GM12878 (cell line): ENCODE measurements around the gene INTU. TPM values are rescaled to one million over a fixed set of nuclear protein-coding genes. Genes with fewer than 3 reads are reported as not detected.
"Not testable (repeated sequence)": the region's sequence is repeated elsewhere in the genome, so short reads cannot be mapped to it uniquely, and the experiment has no call there.

Source experiments
- ATAC-seq: fragments of 200-7000 bp; cut with Tn5 transposase; 3 replicates; pipeline ENCODE4 v1.9.1; 2020; ENCODE audit warnings: mild to moderate bottlenecking, moderate library complexity
- BruUV-seq: library from RNA; stranded (reverse); fragments of 400-500 nt; replicated peaks from 2 replicates; lab custom pipeline; 2021; lab: Mats Ljungman, UMichigan
- CTCF ChIA-PET: fragments of 300-600 bp; sonication (Branson Sonifier 250); formaldehyde crosslinking; extraction: SDS; loops from one replicate; lab custom pipeline; 2021; ENCODE audit warnings: inconsistent platforms; lab: Yijun Ruan, JAX
- POLR2A ChIA-PET: fragments of 350-600 bp; formaldehyde crosslinking; extraction: SDS; loops from one replicate; lab custom pipeline; 2021; ENCODE audit warnings: inconsistent platforms; lab: Charles Lee
- RAD21 ChIA-PET: fragments of 300-600 bp; sonication (Branson Sonifier 250); formaldehyde crosslinking; loops from one replicate; lab custom pipeline; 2023; ENCODE audit warnings: antibody characterized with exemption; ENCODE audit not compliant: unreplicated experiment; lab: Charles Lee
- SMC1A ChIA-PET: fragments of 300-600 bp; sonication (Branson Sonifier 250); formaldehyde crosslinking; loops from one replicate; lab custom pipeline; 2023; ENCODE audit not compliant: unreplicated experiment, uncharacterized antibody; lab: Charles Lee
- DNase-seq: peaks from one replicate; pipeline ENCODE4 v3.0.0-alpha.2; 2011; ENCODE audit warnings: low read depth, low spot score
- FAIRE-seq: peaks from 3 replicates; lab custom pipeline; 2011; peaks lifted over from hg19 to GRCh38; lab: Jason Lieb, UNC
- H2AFZ ChIP-seq: 2 replicates; pipeline ENCODE4 v1.6.0; 2011; ENCODE audit warnings: low read depth, low read length, control low read depth; ENCODE audit not compliant: control insufficient read depth
- H3K27ac ChIP-seq: 2 replicates; pipeline ENCODE4 v1.5.1; 2011; ENCODE audit warnings: control low read depth; ENCODE audit not compliant: control insufficient read depth, insufficient read depth
- H3K27me3 ChIP-seq, 2 experiments: replicated peaks in 1 of 2; 2 replicates each; pipeline versions ENCODE4 v1.6.0 to v1.6.1; 2011; ENCODE audit warnings: low read length in 1 of 2; ENCODE audit not compliant: control insufficient read depth in 2 of 2, insufficient read depth in 2 of 2
- H3K36me3 ChIP-seq, 2 experiments: 2 replicates each; pipeline ENCODE4 v1.5.1; 2011; ENCODE audit warnings: low read length in 1 of 2; ENCODE audit not compliant: control insufficient read depth in 2 of 2, insufficient read depth in 2 of 2
- H3K4me1 ChIP-seq: 2 replicates; pipeline ENCODE4 v1.6.1; 2011; ENCODE audit warnings: mild to moderate bottlenecking, low read length, moderate library complexity, mixed read lengths; ENCODE audit not compliant: control insufficient read depth, insufficient read depth
- H3K4me2 ChIP-seq: 2 replicates; pipeline ENCODE4 v1.6.0; 2011; ENCODE audit warnings: control low read depth; ENCODE audit not compliant: control insufficient read depth, insufficient read depth
- H3K4me3 ChIP-seq: fragments of 200-600 bp; sonication (generic); 2 replicates; pipeline ENCODE4 v1.5.1; 2016
- H3K79me2 ChIP-seq: 2 replicates; pipeline ENCODE4 v1.6.0; 2011; ENCODE audit warnings: low read length; ENCODE audit not compliant: control insufficient read depth, insufficient read depth
- H3K9ac ChIP-seq: 2 replicates; pipeline ENCODE4 v1.8.0; 2011; ENCODE audit warnings: low read length, control low read depth, mixed read lengths; ENCODE audit not compliant: control insufficient read depth, insufficient read depth
- H3K9me3 ChIP-seq: replicated peaks from 3 replicates; pipeline ENCODE4 v1.5.1; 2011; ENCODE audit warnings: mild to moderate bottlenecking, low read length; ENCODE audit not compliant: control insufficient read depth, insufficient read depth
- H4K20me1 ChIP-seq: 2 replicates; pipeline ENCODE4 v1.6.0; 2011; ENCODE audit not compliant: control insufficient read depth, insufficient read depth
- CBX5 ChIP-seq: sonication (generic); IDR thresholded peaks from 2 replicates; pipeline ENCODE4 v1.6.1; 2016; ENCODE audit warnings: low read depth, moderate library complexity, mild to moderate bottlenecking, inconsistent platforms
- IRF4 ChIP-seq: IDR thresholded peaks from 2 replicates; pipeline ENCODE4 v1.6.1; 2011; ENCODE audit warnings: low read depth, low read length
- WGBS: methylation state at CpG from one replicate; pipeline ENCODE4 v1.1.6; 2016; ENCODE audit warnings: low lambda C conversion rate; ENCODE audit not compliant: insufficient replicate concordance, insufficient coverage; ENCODE audit errors: missing lambda C conversion rate; 5-methylcytosine and 5-hydroxymethylcytosine counted together
- in situ Hi-C: fragments of 300-500 bp; cut with MboI; formaldehyde crosslinking; loops from 9 replicates; pipeline ENCODE4 v1.14.3; 2018; ENCODE audit warnings: mixed read lengths
- intact Hi-C: fragments of 100-400 bp; cut with micrococcal nuclease; formaldehyde crosslinking; loops from one replicate; pipeline ENCODE4 v1.14.2; 2022; ENCODE audit not compliant: unreplicated experiment
- polyA plus RNA-seq, 11 experiments: library from polyadenylated mRNA; depleted of rRNA in 4 of 11; unstranded in 6 of 11; stranded (reverse) in 5 of 11; fragments of >200 nt; fragmentation: Nextera tagmentation in 4 of 11; fragmentation: Illumina TruSeq in 1 of 11; extraction: Ambion mirVana in 4 of 11; extraction: Trizol in 1 of 11; gene quantifications; 1 replicate in 1 of 11; 2 replicates in 10 of 11; pipeline versions ENCODE4 v1.2.1 to v1.2.3, GENCODE V29; 2011 to 2016; ENCODE audit warnings: inconsistent platforms in 2 of 11, missing spikeins in 2 of 11, low read depth in 1 of 11
- total RNA-seq, 4 experiments: library from RNA; depleted of rRNA in 3 of 4; stranded (reverse); fragments of >200 nt in 3 of 4; fragmentation: Illumina TruSeq in 1 of 4; extraction: Trizol in 1 of 4; gene quantifications; 2 replicates each; pipeline versions ENCODE4 v1.2.1 to v1.2.3, GENCODE V29; 2013 to 2021
- TF ChIP-seq, protein P1 (sequence below): fragments of 450-650 bp; IDR thresholded peaks from 2 replicates; pipeline ENCODE4 v1.6.1; 2017; ENCODE audit warnings: mild to moderate bottlenecking, moderate library complexity
- TF ChIP-seq, protein P2 (sequence below): fragments of 450-650 bp; IDR thresholded peaks from 2 replicates; pipeline ENCODE4 v1.6.1; 2017; ENCODE audit warnings: antibody characterized with exemption, mild to moderate bottlenecking, moderate library complexity
- TF ChIP-seq, protein P3 (sequence below): fragments of 450-650 bp; IDR thresholded peaks from 2 replicates; pipeline ENCODE4 v1.6.1; 2018; ENCODE audit warnings: borderline replicate concordance, mild to moderate bottlenecking; ENCODE audit not compliant: partially characterized antibody

The INTU gene
- total and polyA plus RNA-seq, 10 of the 15 experiments (the other 5 are each of a cell fraction or from before 2014, with no cell fraction given): under 0.01 to 0.15 (median 0.01) TPM; not detected in 4

DNA sequence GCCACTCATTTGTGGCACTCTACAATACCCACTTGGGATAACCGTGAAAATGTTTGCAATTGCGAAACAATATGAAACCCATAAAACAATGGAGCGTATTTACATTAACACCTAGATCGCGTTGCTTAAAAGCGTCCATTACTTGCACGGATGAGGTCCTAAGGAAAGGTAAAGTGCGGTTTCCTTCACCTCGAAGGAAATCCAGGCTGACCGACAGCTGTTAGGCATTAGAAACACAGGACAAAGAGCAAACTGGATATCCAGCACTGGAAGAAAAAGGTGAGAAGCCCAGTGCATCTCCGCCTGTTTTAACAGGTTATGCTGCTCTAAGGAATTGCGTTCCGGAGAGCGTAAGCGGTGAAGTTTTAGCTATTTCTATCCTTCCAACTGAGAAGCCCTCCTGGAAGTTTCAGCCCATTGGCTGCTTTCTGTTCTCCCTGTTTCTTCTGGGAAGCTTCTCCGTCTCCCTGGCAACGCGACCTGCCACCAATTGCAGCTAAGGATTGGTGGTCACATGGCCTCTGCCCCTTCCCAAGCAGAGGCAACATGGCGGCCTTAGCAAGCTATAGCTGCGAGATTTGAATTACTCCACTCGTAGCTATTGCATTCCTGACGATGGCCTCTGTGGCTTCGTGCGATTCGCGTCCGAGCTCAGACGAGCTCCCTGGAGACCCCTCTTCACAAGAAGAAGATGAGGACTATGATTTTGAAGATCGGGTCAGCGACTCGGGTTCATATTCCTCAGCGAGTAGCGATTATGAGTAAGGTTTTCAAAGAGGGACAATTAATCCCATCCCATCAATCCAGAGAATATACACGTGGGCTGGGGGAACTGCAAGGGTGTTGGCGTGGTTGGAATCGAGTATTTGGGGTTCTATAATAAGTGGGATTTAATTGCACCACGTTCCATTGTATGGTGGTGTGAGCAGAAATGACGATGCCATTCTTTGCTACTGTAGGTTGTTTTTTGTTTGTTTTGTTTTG, at the start of gene INTU (continued):
- TF ChIP-seq, protein P1, sequence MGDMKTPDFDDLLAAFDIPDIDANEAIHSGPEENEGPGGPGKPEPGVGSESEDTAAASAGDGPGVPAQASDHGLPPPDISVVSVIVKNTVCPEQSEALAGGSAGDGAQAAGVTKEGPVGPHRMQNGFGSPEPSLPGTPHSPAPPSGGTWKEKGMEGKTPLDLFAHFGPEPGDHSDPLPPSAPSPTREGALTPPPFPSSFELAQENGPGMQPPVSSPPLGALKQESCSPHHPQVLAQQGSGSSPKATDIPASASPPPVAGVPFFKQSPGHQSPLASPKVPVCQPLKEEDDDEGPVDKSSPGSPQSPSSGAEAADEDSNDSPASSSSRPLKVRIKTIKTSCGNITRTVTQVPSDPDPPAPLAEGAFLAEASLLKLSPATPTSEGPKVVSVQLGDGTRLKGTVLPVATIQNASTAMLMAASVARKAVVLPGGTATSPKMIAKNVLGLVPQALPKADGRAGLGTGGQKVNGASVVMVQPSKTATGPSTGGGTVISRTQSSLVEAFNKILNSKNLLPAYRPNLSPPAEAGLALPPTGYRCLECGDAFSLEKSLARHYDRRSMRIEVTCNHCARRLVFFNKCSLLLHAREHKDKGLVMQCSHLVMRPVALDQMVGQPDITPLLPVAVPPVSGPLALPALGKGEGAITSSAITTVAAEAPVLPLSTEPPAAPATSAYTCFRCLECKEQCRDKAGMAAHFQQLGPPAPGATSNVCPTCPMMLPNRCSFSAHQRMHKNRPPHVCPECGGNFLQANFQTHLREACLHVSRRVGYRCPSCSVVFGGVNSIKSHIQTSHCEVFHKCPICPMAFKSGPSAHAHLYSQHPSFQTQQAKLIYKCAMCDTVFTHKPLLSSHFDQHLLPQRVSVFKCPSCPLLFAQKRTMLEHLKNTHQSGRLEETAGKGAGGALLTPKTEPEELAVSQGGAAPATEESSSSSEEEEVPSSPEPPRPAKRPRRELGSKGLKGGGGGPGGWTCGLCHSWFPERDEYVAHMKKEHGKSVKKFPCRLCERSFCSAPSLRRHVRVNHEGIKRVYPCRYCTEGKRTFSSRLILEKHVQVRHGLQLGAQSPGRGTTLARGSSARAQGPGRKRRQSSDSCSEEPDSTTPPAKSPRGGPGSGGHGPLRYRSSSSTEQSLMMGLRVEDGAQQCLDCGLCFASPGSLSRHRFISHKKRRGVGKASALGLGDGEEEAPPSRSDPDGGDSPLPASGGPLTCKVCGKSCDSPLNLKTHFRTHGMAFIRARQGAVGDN: no peak
- TF ChIP-seq IRF4: no peak
- TF ChIP-seq, protein P2, sequence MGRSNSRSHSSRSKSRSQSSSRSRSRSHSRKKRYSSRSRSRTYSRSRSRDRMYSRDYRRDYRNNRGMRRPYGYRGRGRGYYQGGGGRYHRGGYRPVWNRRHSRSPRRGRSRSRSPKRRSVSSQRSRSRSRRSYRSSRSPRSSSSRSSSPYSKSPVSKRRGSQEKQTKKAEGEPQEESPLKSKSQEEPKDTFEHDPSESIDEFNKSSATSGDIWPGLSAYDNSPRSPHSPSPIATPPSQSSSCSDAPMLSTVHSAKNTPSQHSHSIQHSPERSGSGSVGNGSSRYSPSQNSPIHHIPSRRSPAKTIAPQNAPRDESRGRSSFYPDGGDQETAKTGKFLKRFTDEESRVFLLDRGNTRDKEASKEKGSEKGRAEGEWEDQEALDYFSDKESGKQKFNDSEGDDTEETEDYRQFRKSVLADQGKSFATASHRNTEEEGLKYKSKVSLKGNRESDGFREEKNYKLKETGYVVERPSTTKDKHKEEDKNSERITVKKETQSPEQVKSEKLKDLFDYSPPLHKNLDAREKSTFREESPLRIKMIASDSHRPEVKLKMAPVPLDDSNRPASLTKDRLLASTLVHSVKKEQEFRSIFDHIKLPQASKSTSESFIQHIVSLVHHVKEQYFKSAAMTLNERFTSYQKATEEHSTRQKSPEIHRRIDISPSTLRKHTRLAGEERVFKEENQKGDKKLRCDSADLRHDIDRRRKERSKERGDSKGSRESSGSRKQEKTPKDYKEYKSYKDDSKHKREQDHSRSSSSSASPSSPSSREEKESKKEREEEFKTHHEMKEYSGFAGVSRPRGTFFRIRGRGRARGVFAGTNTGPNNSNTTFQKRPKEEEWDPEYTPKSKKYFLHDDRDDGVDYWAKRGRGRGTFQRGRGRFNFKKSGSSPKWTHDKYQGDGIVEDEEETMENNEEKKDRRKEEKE: no peak
- TF ChIP-seq, protein P3, sequence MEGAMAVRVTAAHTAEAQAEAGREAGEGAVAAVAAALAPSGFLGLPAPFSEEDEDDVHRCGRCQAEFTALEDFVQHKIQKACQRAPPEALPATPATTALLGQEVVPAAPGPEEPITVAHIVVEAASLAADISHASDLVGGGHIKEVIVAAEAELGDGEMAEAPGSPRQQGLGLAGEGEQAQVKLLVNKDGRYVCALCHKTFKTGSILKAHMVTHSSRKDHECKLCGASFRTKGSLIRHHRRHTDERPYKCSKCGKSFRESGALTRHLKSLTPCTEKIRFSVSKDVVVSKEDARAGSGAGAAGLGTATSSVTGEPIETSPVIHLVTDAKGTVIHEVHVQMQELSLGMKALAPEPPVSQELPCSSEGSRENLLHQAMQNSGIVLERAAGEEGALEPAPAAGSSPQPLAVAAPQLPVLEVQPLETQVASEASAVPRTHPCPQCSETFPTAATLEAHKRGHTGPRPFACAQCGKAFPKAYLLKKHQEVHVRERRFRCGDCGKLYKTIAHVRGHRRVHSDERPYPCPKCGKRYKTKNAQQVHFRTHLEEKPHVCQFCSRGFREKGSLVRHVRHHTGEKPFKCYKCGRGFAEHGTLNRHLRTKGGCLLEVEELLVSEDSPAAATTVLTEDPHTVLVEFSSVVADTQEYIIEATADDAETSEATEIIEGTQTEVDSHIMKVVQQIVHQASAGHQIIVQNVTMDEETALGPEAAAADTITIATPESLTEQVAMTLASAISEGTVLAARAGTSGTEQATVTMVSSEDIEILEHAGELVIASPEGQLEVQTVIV: no peak
- no peak for TF ChIP-seq CBX5

DNA sequence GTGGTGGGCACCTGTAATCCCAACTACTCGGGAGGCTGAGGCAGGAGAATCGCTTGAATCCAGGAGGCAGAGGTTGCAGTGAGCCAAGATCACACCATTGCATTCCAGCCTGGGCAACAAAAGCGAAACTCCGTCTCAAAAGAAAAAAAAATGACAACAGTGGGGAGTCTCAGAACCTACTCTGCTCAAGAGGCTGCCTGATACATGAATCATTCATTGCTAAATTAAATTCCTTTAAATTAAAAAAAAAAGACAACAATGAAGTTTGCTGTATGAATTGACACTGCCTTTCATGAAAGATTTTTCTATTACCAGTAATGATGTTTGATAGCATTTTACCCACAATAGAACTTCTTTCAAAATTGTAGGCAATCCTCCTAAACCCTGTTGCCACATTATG, 46.3 kb upstream of the INTU start:
- H3K4me3 ChIP-seq, H3K9ac ChIP-seq, H3K27ac ChIP-seq, DNase-seq, H3K4me2 ChIP-seq, H3K9me3 ChIP-seq, FAIRE-seq, H4K20me1 ChIP-seq, H3K79me2 ChIP-seq, POLR2A ChIA-PET, BruUV-seq, H3K36me3 ChIP-seq, ATAC-seq, intact Hi-C loops, H3K27me3 ChIP-seq, H3K4me1 ChIP-seq, H2AFZ ChIP-seq, in situ Hi-C loops: not testable (repeated sequence)
- ChIA-PET CTCF (interaction anchor here (0.9 to 2.5 kb wide), 15 partner anchors 8 to 201 kb away, joined by 3 to 16 read pairs (median 5); no protein-coding TSS in a partner anchor), RAD21 (interaction anchor here (1.1 to 1.3 kb wide), 2 partner anchors 8 to 16 kb away, joined by 3 to 7 read pairs; no protein-coding TSS in a partner anchor), SMC1A (interaction anchor here (0.7 to 1.5 kb wide), 4 partner anchors 8 to 1552 kb away, joined by 3 to 6 read pairs (median 4); no protein-coding TSS in a partner anchor)
- WGBS: 25% methylated on average over 4 of the region's 4 CpGs
